HepG2 (cell line): Measurements from ENCODE around the gene SLC16A5. TPM values are rescaled to one million over a fixed set of nuclear protein-coding genes. Genes with fewer than 3 reads are reported as not detected.

Experiments used
- ATF4 ChIP-seq, 2 experiments: fragments of 450-650 bp in 1 of 2; sonication (generic) in 1 of 2; formaldehyde crosslinking; IDR thresholded peaks; 2 replicates each; pipeline versions ENCODE4 v1.5.0 to v1.8.0; 2020 to 2022; ENCODE audit warnings: mild to moderate bottlenecking in 1 of 2, missing genetic modification reagents in 1 of 2
- CCAR2 ChIP-seq: fragments of 200-400 bp; formaldehyde crosslinking; optimal IDR thresholded peaks from 2 replicates; pipeline ENCODE3; 2018; ENCODE audit warnings: low read depth, mild to moderate bottlenecking, low read length, moderate library complexity
- CENPX ChIP-seq: sonication (generic); formaldehyde crosslinking; IDR thresholded peaks from 2 replicates; pipeline ENCODE4 v1.9.0; 2021; ENCODE audit warnings: mild to moderate bottlenecking, missing genetic modification reagents, moderate library complexity
- CSRNP1 ChIP-seq: sonication (generic); formaldehyde crosslinking; IDR thresholded peaks from 2 replicates; pipeline ENCODE4 v1.8.1; 2023; ENCODE audit warnings: mild to moderate bottlenecking, missing genetic modification reagents
- FOXA1 ChIP-seq, 2 experiments: fragments of 450-650 bp in 1 of 2; sonication (generic) in 1 of 2; formaldehyde crosslinking in 1 of 2; IDR thresholded peaks; 2 replicates each; pipeline versions ENCODE4 v1.4.0 to v1.6.1; 2016 to 2020; ENCODE audit warnings: missing genetic modification reagents in 1 of 2
- FOXP1 ChIP-seq, 2 experiments: fragments of 450-650 bp in 1 of 2; IDR thresholded peaks; 2 replicates each; pipeline ENCODE4 v1.6.1; 2017 to 2018; ENCODE audit warnings: antibody characterized with exemption in 1 of 2
- HNRNPL ChIP-seq: fragments of 200-400 bp; formaldehyde crosslinking; IDR thresholded peaks from 2 replicates; pipeline ENCODE4 v1.6.1; 2017; ENCODE audit warnings: mild to moderate bottlenecking, low read depth, low read length
- KLF6 ChIP-seq: IDR thresholded peaks from 2 replicates; pipeline ENCODE4 v1.8.0; 2016; ENCODE audit warnings: missing biosample characterization, missing genetic modification reagents
- MYC ChIP-seq: sonication (generic); formaldehyde crosslinking; IDR thresholded peaks from 2 replicates; pipeline ENCODE4 v1.9.0; 2021; ENCODE audit warnings: missing genetic modification reagents, borderline replicate concordance
- PAX8 ChIP-seq: sonication (generic); formaldehyde crosslinking; IDR thresholded peaks from 2 replicates; pipeline ENCODE4 v1.8.0; 2022; ENCODE audit warnings: mild to moderate bottlenecking, missing genetic modification reagents, borderline replicate concordance
- RORA ChIP-seq: sonication (generic); formaldehyde crosslinking; IDR thresholded peaks from 2 replicates; pipeline ENCODE4 v1.5.0; 2020; ENCODE audit warnings: mild to moderate bottlenecking, missing genetic modification reagents, moderate library complexity
- ZC3H13 ChIP-seq: sonication (generic); formaldehyde crosslinking; IDR thresholded peaks from 2 replicates; pipeline ENCODE4 v1.8.1; 2023; ENCODE audit warnings: mild to moderate bottlenecking, missing genetic modification reagents, moderate library complexity
- ZFX ChIP-seq: sonication (generic); formaldehyde crosslinking; IDR thresholded peaks from 2 replicates; pipeline ENCODE4 v1.4.0; 2020; ENCODE audit warnings: mild to moderate bottlenecking, low read depth, missing genetic modification reagents, moderate library complexity
- ZNF101 ChIP-seq: sonication (generic); formaldehyde crosslinking; IDR thresholded peaks from 2 replicates; pipeline ENCODE4 v1.4.0; 2020; ENCODE audit warnings: mild to moderate bottlenecking, low read depth, missing genetic modification reagents, borderline replicate concordance
- ZNF234 ChIP-seq: sonication (generic); formaldehyde crosslinking; conservative IDR thresholded peaks from 2 replicates; pipeline ENCODE4 v1.5.1; 2020; ENCODE audit warnings: mild to moderate bottlenecking, missing genetic modification reagents
- ZNF280B ChIP-seq: sonication (generic); formaldehyde crosslinking; IDR thresholded peaks from 2 replicates; pipeline ENCODE4 v1.5.0; 2020; ENCODE audit warnings: missing genetic modification reagents, mild to moderate bottlenecking, borderline replicate concordance
- ZNF530 ChIP-seq: sonication (generic); formaldehyde crosslinking; IDR thresholded peaks from 2 replicates; pipeline ENCODE4 v1.5.0; 2020; ENCODE audit warnings: low read depth, mild to moderate bottlenecking, missing genetic modification reagents
- ZNF563 ChIP-seq: sonication (generic); formaldehyde crosslinking; IDR thresholded peaks from 2 replicates; pipeline ENCODE4 v1.8.0; 2022; ENCODE audit warnings: mild to moderate bottlenecking, moderate library complexity, missing genetic modification reagents
- ZNF616 ChIP-seq: sonication (generic); formaldehyde crosslinking; IDR thresholded peaks from 2 replicates; pipeline ENCODE4 v1.5.0; 2020; ENCODE audit warnings: low read depth, mild to moderate bottlenecking, missing genetic modification reagents
- ZNF7 ChIP-seq: IDR thresholded peaks from 2 replicates; pipeline ENCODE4 v1.6.1; 2016; ENCODE audit warnings: missing biosample characterization, missing genetic modification reagents
- ZXDC ChIP-seq: sonication (generic); formaldehyde crosslinking; IDR thresholded peaks from 2 replicates; pipeline ENCODE4 v1.5.0; 2020; ENCODE audit warnings: mild to moderate bottlenecking, missing genetic modification reagents
- polyA plus RNA-seq, 8 experiments: library from polyadenylated mRNA; depleted of rRNA in 3 of 8; stranded (reverse) in 7 of 8; unstranded in 1 of 8; fragments of >200 nt; fragmentation: Illumina TruSeq in 4 of 8; extraction: Trizol in 4 of 8; gene quantifications; 2 replicates each; pipeline versions ENCODE4 v1.2.1 to v1.2.3, GENCODE V29; 2011 to 2016; ENCODE audit warnings: low read depth in 4 of 8, missing spikeins in 1 of 8, mixed read lengths in 1 of 8; ENCODE audit not compliant: insufficient read depth in 1 of 8
- total RNA-seq, 5 experiments: library from RNA; depleted of rRNA; stranded (reverse); fragments of >200 nt; fragmentation: Illumina TruSeq; extraction: Trizol; gene quantifications; 2 replicates each; pipeline ENCODE4 v1.2.3, GENCODE V29; 2016; ENCODE audit warnings: low read depth in 1 of 5

SLC16A5 gene
- total and polyA plus RNA-seq, 2 of the 13 experiments (the other 11 are each of a cell fraction or from before 2014, with no cell fraction given) = 0.69 to 5.6 TPM

- TF ChIP-seq CSRNP1 (peak; percentile 94; the same call in 1 of the 2 replicates), CCAR2 (no peak), FOXA1 (IDR thresholded peaks at IDR 0.05) (no peak), FOXA1 (CRISPR knock-in tag; IDR thresholded peaks at IDR 0.05) (no peak), KLF6 (CRISPR knock-in tag) (peak; percentile 66; the same call in 1 of the 2 replicates), ZNF530 (CRISPR knock-in tag) (no peak), MYC (CRISPR knock-in tag) (peak; percentile 67; the same call in 1 of the 2 replicates), RORA (no peak), ZNF280B (CRISPR knock-in tag) (peak; percentile 81; the same call in 1 of the 2 replicates), ZNF7 (CRISPR knock-in tag) (no peak), FOXP1 (IDR thresholded peaks at IDR 0.05) (no peak), FOXP1 (CRISPR knock-in tag; IDR thresholded peaks at IDR 0.05) (no peak), CENPX (no peak), ZNF563 (CRISPR knock-in tag) (peak; percentile 83; the same call in 1 of the 2 replicates), ZNF101 (CRISPR knock-in tag) (no peak), ZC3H13 (0 out of 2 replicates have a peak, but pooled peaks have one; percentile 77), ZNF234 (0 out of 2 replicates have a peak, but pooled peaks have one; percentile 7), ZXDC (CRISPR knock-in tag) (no peak), PAX8 (CRISPR knock-in tag) (peak; percentile 51; the same call in 1 of the 2 replicates), HNRNPL (peak; percentile 87), ZFX (CRISPR knock-in tag) (peak; percentile 92), ATF4 (CRISPR knock-in tag; IDR thresholded peaks at IDR 0.05) (0 out of 4 replicates have a peak, but pooled peaks of 1 of the 2 experiments have one; percentile 33), ZNF616 (peak; percentile 90)
Observed at GRCh38 chr17:75046407-75047289, 41.1 kb upstream of the SLC16A5 start, which contains the start of the genes ATP5PD and KCTD2 (continued).
